SH-SY5Y (cell line): ENCODE measurements around the gene CHN2.

Experiments used
- GATA2 ChIP-seq: IDR thresholded peaks from 2 replicates; pipeline ENCODE4 v1.6.1; 2011; ENCODE audit warnings: mild to moderate bottlenecking, low read depth, low read length
- GATA3 ChIP-seq: IDR thresholded peaks from 2 replicates; pipeline ENCODE4 v1.6.1; 2011; ENCODE audit warnings: low read depth, mild to moderate bottlenecking, low read length, moderate library complexity

GRCh38 chr7:29370531-29371314 is 176.1 kb downstream of the CHN2 start:
- TF ChIP-seq GATA2 (no peak), GATA3 (no peak)
